Colonic mucosa (tissue), 4 donors: ENCODE results near the gene STXBP4. TPM values are rescaled to one million over a fixed set of nuclear protein-coding genes. Genes with fewer than 3 reads are reported as not detected.

ENCODE experiments used
- DNase-seq: peaks from one replicate; pipeline ENCODE4 v3.0.0-alpha.2; 2020
- H3K27ac ChIP-seq: fragments of 200-600 bp; one replicate; pipeline ENCODE4 v1.8.0; 2021
- H3K27me3 ChIP-seq: fragments of 200-600 bp; one replicate; pipeline ENCODE4 v1.8.0; 2021
- H3K36me3 ChIP-seq: fragments of 200-600 bp; one replicate; pipeline ENCODE4 v1.8.0; 2021
- H3K4me1 ChIP-seq: fragments of 200-600 bp; one replicate; pipeline ENCODE4 v1.8.0; 2021; ENCODE audit warnings: mild to moderate bottlenecking
- H3K4me3 ChIP-seq: fragments of 200-600 bp; one replicate; pipeline ENCODE4 v1.8.0; 2021
- H3K9ac ChIP-seq, 2 donors: one replicate each; pipeline ENCODE4 v1.7.0; 2013; ENCODE audit warnings: control low read depth in 2 of 2, low read depth in 2 of 2, low read length in 2 of 2
- H3K9me3 ChIP-seq: fragments of 200-600 bp; one replicate; pipeline ENCODE4 v1.8.0; 2021
- intact Hi-C: fragments of 100-400 bp; cut with DNase I; formaldehyde crosslinking; loops from one replicate; pipeline ENCODE4 v1.14.1; 2022
- total RNA-seq, 2 donors: library from RNA; stranded (reverse); fragmentation: NEBNext Ultra II Directional in 1 of 2; extraction: Animal tissue kit (Norgen Biotek cat#: 25700) in 1 of 2; gene quantifications; one replicate each; pipeline ENCODE4 v1.2.1, GENCODE V29; 2021
- TF ChIP-seq, protein P1 (sequence below): fragments of 200-600 bp; IDR thresholded peaks from one replicate; pipeline ENCODE4 v1.8.0; 2022; ENCODE audit warnings: antibody characterized with exemption, mild to moderate bottlenecking
- donor health status: healthy.
- donor health status: DM: no; HTN: no; CAD: no.
- donor health status: DM: no; HTN: no; CAD: no.

STXBP4 gene
- total RNA-seq, 2 donors from 2014 or later: 6.2 to 6.6 TPM

- no peak overlapping the region for H3K27ac ChIP-seq
- H3K4me3 ChIP-seq: no peak overlapping the region
- H3K27me3 ChIP-seq: no peaks in the 10 kb centered on the region
- no peak overlapping the region for H3K9ac ChIP-seq
- no peak for DNase-seq
- intact Hi-C loops: no loop called here
- no peaks in the 10 kb centered on the region for H3K4me1 ChIP-seq
- no peaks in the 10 kb centered on the region for H3K36me3 ChIP-seq
- TF ChIP-seq, protein P1, sequence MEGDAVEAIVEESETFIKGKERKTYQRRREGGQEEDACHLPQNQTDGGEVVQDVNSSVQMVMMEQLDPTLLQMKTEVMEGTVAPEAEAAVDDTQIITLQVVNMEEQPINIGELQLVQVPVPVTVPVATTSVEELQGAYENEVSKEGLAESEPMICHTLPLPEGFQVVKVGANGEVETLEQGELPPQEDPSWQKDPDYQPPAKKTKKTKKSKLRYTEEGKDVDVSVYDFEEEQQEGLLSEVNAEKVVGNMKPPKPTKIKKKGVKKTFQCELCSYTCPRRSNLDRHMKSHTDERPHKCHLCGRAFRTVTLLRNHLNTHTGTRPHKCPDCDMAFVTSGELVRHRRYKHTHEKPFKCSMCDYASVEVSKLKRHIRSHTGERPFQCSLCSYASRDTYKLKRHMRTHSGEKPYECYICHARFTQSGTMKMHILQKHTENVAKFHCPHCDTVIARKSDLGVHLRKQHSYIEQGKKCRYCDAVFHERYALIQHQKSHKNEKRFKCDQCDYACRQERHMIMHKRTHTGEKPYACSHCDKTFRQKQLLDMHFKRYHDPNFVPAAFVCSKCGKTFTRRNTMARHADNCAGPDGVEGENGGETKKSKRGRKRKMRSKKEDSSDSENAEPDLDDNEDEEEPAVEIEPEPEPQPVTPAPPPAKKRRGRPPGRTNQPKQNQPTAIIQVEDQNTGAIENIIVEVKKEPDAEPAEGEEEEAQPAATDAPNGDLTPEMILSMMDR: no peak
- no peaks in the 10 kb centered on the region for H3K9me3 ChIP-seq
These were observed 194.8 kb downstream of the STXBP4 start for GRCh38 chr17:55163408-55163807.

DNA sequence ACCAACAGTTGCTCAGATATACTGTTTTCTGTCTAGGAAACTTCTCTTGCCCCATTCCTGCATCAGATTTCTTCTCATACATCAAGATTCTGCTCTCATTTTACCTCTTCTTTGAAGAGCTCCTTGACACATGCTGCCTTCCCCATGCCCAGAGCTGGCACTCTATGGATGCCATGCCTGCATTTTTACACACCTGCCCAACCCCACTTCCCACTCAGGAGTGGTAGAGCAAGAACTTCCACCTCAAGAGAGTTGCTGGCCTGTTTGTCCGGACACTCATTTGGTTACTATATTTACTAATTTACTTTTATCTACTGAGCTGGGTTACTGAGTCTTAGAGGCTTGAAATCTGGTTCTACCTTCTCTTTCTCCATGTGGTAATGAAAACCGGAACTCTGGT lies 197.9 kb downstream of the STXBP4 start:
- DNase-seq: no peak
- H3K36me3 ChIP-seq: no peaks in the 10 kb centered on the region
- no peak overlapping the region for H3K27ac ChIP-seq
- intact Hi-C loops: no loop called here
- no peaks in the 10 kb centered on the region for H3K9me3 ChIP-seq
- no peak overlapping the region for H3K4me3 ChIP-seq
- H3K4me1 ChIP-seq: no peaks in the 10 kb centered on the region
- TF ChIP-seq, protein P1: no peak
- H3K27me3 ChIP-seq: no peaks in the 10 kb centered on the region
- no peak overlapping the region for H3K9ac ChIP-seq

GRCh38 chr17:55167024-55167725 lies 198.6 kb downstream of the STXBP4 start:
- no peak for DNase-seq
- H3K4me1 ChIP-seq: no peaks in the 10 kb centered on the region
- H3K36me3 ChIP-seq: no peaks in the 10 kb centered on the region
- TF ChIP-seq, protein P1: no peak
- H3K27ac ChIP-seq: no peak overlapping the region
- no peaks in the 10 kb centered on the region for H3K9me3 ChIP-seq
- H3K27me3 ChIP-seq: no peaks in the 10 kb centered on the region
- H3K9ac ChIP-seq: no peak overlapping the region
- H3K4me3 ChIP-seq: no peak overlapping the region
- intact Hi-C loops: no loop called here

DNA sequence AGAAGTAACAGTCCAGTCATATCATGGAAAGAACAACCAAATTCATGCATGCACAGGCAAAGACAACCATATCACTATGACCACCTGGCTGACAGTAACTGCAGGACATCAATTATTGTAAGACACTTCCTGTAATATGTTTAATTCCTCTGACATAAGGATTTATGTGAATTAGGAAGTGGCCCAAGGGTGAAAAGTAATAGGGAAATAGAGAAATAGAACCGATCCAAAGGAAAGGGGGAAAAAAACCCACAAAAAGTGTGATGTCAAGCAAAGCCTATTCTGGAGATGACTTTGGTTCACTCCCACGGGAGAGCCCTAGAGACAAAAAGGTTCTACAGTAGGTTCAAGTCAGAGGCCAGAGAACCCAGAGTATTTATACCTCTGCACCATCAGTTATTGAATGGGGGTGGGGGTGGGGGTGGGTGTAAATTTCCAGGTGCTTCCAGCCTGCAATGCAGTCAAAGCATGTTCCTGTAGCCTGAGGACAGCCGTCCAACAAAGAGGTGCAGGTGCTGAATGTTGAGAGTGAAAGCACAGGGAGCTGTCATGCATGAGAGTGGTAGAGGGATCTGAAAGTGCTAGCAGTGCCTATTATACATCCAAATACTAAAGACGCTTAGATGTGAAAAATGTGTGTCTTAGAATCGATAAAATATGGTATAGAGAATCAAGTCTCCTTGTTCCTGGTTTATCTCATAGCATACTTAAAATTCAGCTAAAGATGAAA lies 200.6 kb downstream of the STXBP4 start:
- H3K27ac ChIP-seq: no peak overlapping the region
- H3K4me3 ChIP-seq: no peak overlapping the region
- H3K9me3 ChIP-seq: no peaks in the 10 kb centered on the region
- DNase-seq: no peak
- no peaks in the 10 kb centered on the region for H3K36me3 ChIP-seq
- TF ChIP-seq, protein P1: no peak
- no peak overlapping the region for H3K9ac ChIP-seq
- intact Hi-C loops: no loop called here
- no peaks in the 10 kb centered on the region for H3K4me1 ChIP-seq
- H3K27me3 ChIP-seq: no peaks in the 10 kb centered on the region

DNA sequence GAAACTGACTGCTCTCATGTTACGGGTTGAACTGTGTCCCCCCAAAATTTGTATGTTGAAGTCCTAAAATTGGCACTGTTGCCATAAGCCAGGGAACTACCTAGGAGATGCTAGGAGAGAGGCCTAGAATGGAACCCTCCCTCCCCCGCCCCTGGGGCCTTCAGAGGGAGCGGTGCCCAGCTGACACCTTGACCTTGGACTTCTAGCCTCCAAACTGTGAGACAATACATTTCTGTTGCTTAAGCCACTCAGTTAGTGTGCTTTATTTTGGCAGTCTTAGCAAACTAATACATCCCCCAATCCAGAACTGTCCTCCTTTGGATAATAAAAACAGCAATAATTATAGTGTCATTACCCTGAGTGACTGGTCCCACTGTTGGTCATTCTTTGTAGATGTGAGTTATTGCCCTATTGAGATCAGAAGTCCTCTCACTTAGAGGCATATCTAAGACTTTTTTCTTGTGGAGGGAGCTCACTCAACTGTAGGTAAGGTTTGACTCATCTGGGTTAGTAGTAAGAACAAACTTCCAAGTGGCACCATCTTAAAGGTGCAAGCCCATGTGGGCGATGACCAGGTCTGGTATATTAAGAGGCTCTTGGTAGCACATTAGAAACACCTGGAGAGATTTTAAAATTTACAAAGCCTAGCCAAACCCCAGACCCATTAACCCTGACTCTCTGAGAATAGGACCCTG lies 203.2 kb downstream of the STXBP4 start:
- H3K27me3 ChIP-seq: no peaks in the 10 kb centered on the region
- H3K9me3 ChIP-seq: no peaks in the 10 kb centered on the region
- H3K4me1 ChIP-seq: no peaks in the 10 kb centered on the region
- no peak overlapping the region for H3K4me3 ChIP-seq
- no peaks in the 10 kb centered on the region for H3K36me3 ChIP-seq
- DNase-seq: no peak
- no peak overlapping the region for H3K27ac ChIP-seq
- no peak overlapping the region for H3K9ac ChIP-seq
- intact Hi-C loops: no loop called here
- TF ChIP-seq, protein P1: no peak
